Ishikawa (cell line): ENCODE results near the gene RNH1.

Experiments
- CEBPB ChIP-seq: IDR thresholded peaks from 2 replicates; pipeline ENCODE4 v1.6.1; 2012
- RAD21 ChIP-seq: IDR thresholded peaks from 2 replicates; pipeline ENCODE4 v1.6.1; 2012; ENCODE audit warnings: low read depth
- REST ChIP-seq: IDR thresholded peaks from 2 replicates; pipeline ENCODE4 v1.6.1; 2012; ENCODE audit warnings: low read depth, mild to moderate bottlenecking
- TAF1 ChIP-seq: IDR thresholded peaks from 2 replicates; pipeline ENCODE4 v1.6.1; 2012; ENCODE audit warnings: low read depth, mild to moderate bottlenecking

- TF ChIP-seq REST (no peak), CEBPB (no peak), TAF1 (no peak), RAD21 (no peak)
These were observed 17.3 kb downstream of the RNH1 start for GRCh38 chr11:489610-490185.
